ENCODE measurements around the gene NHSL2. TPM values are rescaled to one million over a fixed set of nuclear protein-coding genes. Genes with fewer than 3 reads are reported as not detected.

NHSL2 gene
- total RNA-seq, 4 donors from 2014 or later = 1.5 to 2.7 (median 2.1) TPM

- no peaks in the 10 kb centered on the region for H3K4me1 ChIP-seq
- no peak overlapping the region for H3K27ac ChIP-seq
- intact Hi-C loops (cut with DNase I; ENCODE audit: low total_unique reads) (no loop called here), in situ Hi-C loops (cut with MboI; ENCODE audit: low sequenced_read_pairs in 4 of 4) (loop anchor here in 2 of 4 donors (10.0 to 25.0 kb wide), 2 partner anchors 118 to 531 kb away; no protein-coding TSS in a partner anchor)
- no peaks in the 10 kb centered on the region for H3K9me3 ChIP-seq
- ATAC-seq (no peak), DNase-seq (no peak)
- H3K36me3 ChIP-seq = no peaks in the 10 kb centered on the region
- H3K27me3 ChIP-seq = peaks cover 0 to 2% (median 0%) of the 10 kb centered on the region in 3 donors
- TF ChIP-seq POLR2A (IDR thresholded peaks at IDR 0.05) (no peak), CTCF (IDR thresholded peaks at IDR 0.05 in 4 of 5, conservative IDR thresholded peaks at IDR 0.05 in 1 of 5) (no peak)
- H3K4me3 ChIP-seq = no peak overlapping the region
Measured at GRCh38 chrX:72006461-72006860, 95.8 kb downstream of the NHSL2 start.

- intact Hi-C loops (cut with DNase I; ENCODE audit: low total_unique reads) = loop anchor here (10.0 kb wide), 1 partner anchor 95 kb away; the partner anchor contains the start of gene NHSL2
- no peak for DNase-seq
- Histone ChIP-seq H3K36me3 (no peaks in the 10 kb centered on the region), H3K4me1 (no peaks in the 10 kb centered on the region), H3K27ac (no peak overlapping the region), H3K4me3 (no peak overlapping the region), H3K27me3 (peaks cover 0 to 2% (median 0%) of the 10 kb centered on the region in 3 donors), H3K9me3 (no peaks in the 10 kb centered on the region)
- ATAC-seq = no peak
- TF ChIP-seq POLR2A (IDR thresholded peaks at IDR 0.05) (no peak), CTCF (IDR thresholded peaks at IDR 0.05 in 4 of 5, conservative IDR thresholded peaks at IDR 0.05 in 1 of 5) (no peak)
- in situ Hi-C loops (cut with MboI; ENCODE audit: low sequenced_read_pairs in 4 of 4) = loop anchor here in 3 of 4 donors (10.0 to 25.0 kb wide), 2 partner anchors 115 to 528 kb away; no protein-coding TSS in a partner anchor
Measured at GRCh38 chrX:72009731-72010130, 99.1 kb downstream of the NHSL2 start.

- Histone ChIP-seq H3K4me3 (no peak overlapping the region), H3K27me3 (peaks cover 0 to 5% (median 0%) of the 10 kb centered on the region in 3 donors), H3K4me1 (no peaks in the 10 kb centered on the region), H3K27ac (no peak overlapping the region), H3K36me3 (no peaks in the 10 kb centered on the region), H3K9me3 (no peaks in the 10 kb centered on the region)
- no peak for TF ChIP-seq CTCF (IDR thresholded peaks at IDR 0.05 in 4 of 5, conservative IDR thresholded peaks at IDR 0.05 in 1 of 5)
- TF ChIP-seq POLR2A (IDR thresholded peaks at IDR 0.05) = no peak
- DNase-seq = no peak
- no peak for ATAC-seq
- intact Hi-C loops (cut with DNase I; ENCODE audit: low total_unique reads) = loop anchor here (10.0 kb wide), 1 partner anchor 97 kb away; the partner anchor contains the start of gene NHSL2
- in situ Hi-C loops (cut with MboI; ENCODE audit: low sequenced_read_pairs in 4 of 4) = loop anchor here in 2 of 4 donors (10.0 to 25.0 kb wide), 2 partner anchors 113 to 526 kb away; no protein-coding TSS in a partner anchor
Measured at GRCh38 chrX:72011734-72012133, 101.1 kb downstream of the NHSL2 start.

GRCh38 chrX:72015383-72015782 lies 104.7 kb downstream of the NHSL2 start:
- Histone ChIP-seq H3K36me3 (no peaks in the 10 kb centered on the region), H3K27me3 (peaks cover 0 to 6% (median 0%) of the 10 kb centered on the region in 3 donors), H3K9me3 (no peaks in the 10 kb centered on the region), H3K27ac (no peak overlapping the region), H3K4me3 (no peak overlapping the region), H3K4me1 (no peaks in the 10 kb centered on the region)
- TF ChIP-seq CTCF (IDR thresholded peaks at IDR 0.05 in 4 of 5, conservative IDR thresholded peaks at IDR 0.05 in 1 of 5) (no peak), POLR2A (IDR thresholded peaks at IDR 0.05) (no peak)
- DNase-seq = no peak
- in situ Hi-C loops (cut with MboI; ENCODE audit: low sequenced_read_pairs in 4 of 4) = loop anchor here in 3 of 4 donors (5.0 to 25.0 kb wide), 4 partner anchors 107 to 522 kb away; no protein-coding TSS in a partner anchor
- no peak for ATAC-seq
- intact Hi-C loops (cut with DNase I; ENCODE audit: low total_unique reads) = loop anchor here (10.0 kb wide), 1 partner anchor 101 kb away; the partner anchor contains the start of gene NHSL2
